Stimulated activated CD8-positive, alpha-beta memory T cell treated with anti-CD3 and anti-CD28 coated beads, Interleukin-12 subunit alpha, Interleukin-12 subunit beta, amount 100 ng/mL, for 24 hours (primary cell): ENCODE measurements around the gene MCF2L.

Experiments used
- DNase-seq: peaks from one replicate; pipeline ENCODE4 v3.0.0-alpha.2; 2020; ENCODE audit errors: extremely low read depth

MCF2L gene

DNA sequence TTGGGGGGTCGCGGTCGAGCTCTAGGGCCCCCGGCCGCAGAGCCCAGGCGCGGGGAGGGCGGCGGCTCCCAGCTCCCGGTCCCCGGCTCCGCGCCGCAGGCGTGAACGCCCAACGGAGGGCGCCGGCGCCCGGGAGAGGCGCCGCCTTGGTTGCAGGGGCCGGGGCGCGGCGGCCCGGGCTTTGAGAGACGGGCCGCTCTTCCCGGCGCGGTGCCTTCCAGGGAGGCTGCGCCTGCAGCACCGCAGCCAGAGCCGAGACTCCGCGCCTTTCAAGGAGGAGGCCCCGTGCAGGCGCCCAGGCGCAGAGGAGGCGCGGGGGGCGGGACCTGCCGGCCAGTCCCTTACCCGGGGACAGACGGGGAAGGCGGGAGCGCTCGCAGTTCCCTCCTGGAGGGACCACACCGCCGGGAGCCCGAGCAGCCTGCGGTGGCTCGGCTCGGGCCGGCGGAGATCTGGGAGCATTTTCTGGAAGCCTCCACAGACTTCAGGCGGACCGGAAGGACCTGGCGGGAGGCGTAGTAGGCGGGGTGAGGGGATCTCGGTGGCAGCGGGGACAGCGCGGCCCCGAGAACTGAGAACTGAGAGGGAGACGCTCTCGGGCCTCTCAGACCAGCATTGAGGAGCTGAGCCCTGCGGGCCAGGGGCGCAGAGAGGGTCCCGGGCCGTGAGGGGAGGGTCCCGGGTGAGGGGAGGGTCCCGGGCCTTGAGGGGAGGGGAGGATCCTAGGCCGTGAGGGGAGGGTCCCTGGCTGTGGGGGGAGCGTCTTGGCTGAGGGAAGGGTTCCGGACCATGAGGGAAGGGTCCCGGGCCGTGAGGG is 25.5 kb upstream of the MCF2L start:
- no peak for DNase-seq

DNA sequence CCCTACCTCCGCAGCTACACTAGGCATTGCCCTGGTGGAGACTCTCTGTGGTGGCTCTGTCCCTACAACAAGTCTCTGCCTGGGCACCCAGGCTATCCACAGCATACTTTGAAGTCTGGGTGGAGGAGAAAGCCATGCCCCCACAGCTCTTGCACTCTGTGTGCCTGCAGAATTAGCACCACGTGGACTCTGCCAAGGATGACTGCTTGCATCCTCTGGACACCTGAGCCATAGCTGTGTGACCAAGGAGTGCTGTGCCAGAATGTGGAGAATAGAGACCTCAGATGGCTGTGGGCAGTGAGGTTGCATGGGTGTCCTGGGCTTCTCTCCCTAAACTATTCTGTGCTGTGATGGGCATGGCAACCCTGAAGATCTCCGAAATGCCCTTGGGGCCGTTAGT is 21.2 kb upstream of the MCF2L start:
- DNase-seq, result no peak

DNA sequence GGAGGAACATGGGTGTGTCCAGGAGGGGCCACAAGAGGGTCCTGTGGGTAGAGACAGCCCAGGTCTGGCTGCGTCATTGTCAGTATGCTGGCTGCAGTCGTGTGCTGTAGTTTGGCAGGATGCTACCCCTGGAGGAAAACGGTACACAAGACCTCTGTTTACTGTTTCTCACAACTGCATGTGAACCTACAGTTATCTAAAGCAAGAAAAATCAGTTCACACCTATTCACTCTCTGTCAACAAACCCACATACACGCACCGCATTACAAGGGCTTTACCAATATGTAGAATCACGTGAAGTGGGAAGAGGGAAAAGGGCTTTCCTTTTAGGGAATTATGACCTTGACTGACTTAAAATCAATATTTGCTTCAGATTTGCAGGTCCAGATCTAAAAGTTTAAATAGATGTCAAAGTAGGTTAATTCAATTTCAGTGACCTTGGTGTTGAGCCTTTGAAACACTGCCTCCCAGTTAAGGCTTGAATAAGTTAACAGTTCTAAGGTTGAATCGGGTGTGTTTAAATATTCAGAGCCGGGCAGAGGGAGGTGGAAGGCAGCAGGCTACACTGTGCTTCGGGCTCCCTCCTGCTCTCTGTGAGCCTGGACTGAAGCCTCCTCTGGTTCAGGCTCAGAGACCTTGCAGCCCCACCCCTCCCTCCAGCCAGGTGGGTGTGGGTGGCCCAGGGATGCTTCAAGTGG is 17.2 kb upstream of the MCF2L start:
- DNase-seq, result no peak

DNA sequence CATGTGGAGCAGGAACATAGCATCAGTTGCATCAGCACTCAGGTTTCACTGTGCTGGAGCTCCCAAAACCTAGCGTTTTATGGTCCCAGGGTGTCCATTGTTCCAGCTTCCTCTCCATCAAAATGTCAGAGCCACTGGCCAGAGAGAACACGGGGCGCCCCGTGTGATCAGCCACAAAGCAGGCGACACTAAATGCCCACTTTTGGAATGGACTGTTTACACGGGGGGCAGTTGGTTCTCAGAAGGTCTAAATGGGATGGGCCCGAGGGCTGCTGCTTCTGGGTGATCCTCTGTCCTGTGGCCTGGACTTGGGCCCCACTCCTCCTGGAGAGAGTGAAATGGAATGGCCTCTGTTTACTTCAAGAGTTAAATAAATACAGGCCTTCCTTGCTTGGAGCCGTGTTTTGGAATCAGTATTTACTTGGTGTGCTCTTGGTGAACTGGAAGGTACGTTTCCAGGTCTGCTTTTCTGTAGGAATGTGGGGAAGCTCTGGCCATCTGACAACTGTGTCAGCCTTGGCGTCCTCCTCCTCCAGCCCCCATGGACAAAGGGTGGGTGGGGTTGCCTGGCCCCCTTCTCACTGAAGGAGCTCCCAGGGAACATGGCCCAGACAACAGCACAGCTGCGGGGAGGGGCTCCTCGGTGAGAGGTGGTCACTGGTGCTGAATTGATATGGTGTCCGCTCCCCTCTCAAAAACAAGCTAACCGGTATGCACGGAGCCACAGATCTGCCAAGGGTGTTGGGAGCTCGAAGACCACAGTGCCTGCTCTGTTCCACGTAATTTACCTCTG is 16.1 kb upstream of the MCF2L start:
- no peak for DNase-seq

DNA sequence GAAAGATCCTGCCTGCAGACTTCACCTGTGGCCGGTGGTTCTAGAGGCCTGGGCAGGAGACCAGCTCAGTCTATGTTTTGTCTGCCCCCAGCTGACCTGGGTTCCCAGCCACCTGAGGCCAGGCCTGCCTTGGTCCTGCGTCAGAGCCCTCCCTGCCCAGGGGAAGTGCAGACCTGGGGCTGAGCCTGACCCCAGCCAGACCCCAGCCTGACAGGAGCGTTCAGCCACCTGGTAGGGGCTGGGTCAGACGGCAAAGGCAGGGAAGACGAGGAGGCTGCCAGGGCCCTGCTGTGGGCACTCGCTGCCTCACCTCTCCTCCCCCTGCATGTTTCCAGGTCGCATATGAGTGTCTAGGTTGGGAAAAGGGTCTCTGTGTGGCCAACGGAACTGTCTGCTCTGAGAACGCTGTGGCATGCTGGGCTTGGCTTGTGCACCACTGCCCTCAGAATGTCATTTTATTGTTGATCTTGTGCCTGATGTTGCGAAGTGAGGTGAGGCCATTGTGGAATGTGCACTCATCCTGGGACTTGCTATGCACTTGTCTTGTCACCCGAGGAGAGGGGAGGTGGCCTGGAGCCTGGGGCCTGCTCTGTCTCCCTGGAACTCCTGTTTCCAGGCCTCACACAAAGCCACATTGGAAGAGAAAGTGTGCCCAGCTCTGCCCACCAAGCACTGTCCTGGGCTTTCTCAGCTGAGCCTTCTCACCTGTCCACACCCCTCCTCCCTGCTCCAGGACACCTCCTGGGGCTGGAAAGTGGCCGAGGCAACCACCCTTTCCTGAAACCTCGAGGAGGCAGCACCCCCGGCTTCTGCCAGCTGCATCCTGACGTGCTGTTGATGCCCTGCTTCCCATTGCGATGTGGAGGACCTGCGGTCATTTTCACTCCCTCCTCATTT is 15.2 kb upstream of the MCF2L start:
- no peak for DNase-seq

DNA sequence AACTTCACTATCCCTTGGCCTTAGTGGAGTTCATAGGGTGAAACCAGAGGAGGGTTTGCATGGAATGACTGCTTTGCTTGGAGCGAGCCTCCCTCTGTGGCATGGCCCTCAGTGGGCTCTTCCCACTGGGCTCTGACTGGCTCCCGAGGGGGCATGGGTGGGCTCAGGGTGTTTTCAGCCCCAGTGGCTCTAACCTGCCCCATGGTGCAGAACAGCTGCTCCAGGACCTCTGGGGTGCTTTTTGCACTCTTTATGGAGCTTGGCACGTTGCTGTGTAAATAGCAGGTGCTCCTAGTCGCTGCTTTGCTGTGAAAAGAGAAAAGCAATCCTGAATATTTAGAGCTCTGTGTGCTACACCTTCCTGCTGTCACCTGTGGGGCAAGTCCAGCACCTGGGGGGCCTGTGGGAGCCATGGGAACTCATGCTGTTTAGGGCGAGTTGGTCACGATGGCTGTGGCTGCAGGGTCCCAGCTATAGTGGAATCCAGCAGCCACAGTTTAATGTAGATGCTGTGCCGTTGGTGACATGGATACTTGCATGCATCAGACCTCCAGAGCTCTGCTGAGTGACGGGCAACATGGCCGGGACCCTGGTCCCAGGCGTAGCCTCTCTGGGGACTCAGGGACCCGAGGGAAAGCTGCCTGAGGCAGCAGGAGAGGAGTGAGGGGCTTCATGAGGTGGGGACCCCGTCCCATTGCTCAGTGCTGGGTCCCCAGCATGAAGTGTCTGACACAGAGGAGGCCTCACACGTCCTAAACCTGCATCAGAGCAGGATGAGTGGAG is 14.3 kb upstream of the MCF2L start:
- no peak for DNase-seq

DNA sequence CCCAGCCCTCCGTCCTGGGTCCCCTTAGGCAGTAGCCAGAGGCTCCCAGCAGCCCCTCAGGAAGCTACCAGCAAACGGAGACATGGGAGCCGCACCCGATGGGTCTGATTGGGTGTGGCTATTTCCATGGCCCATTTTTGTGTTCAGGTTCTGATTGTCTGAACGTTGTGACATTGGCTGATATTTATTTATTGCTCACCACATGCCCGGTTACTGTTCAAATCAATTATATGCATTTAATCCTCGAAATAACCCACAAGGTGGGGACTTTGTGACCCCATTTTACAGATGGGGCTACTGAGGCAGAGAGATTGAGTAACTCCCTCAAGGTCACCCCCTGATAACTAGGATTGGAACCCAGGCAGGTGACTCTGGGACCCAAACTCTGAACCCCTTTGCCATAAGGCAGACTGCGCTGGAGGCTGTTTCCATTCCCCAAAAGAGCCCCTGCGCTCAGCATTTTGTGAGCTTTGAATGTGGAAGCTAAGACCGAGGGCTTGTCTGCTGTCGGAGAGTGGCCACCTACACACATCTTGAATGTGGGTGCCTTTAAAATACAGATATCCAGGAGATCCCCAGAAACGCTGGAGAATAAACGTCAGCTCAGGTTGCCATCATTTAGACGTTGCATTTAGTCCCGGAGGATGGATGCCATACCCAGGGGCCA is 13.6 kb upstream of the MCF2L start:
- DNase-seq, result no peak

DNA sequence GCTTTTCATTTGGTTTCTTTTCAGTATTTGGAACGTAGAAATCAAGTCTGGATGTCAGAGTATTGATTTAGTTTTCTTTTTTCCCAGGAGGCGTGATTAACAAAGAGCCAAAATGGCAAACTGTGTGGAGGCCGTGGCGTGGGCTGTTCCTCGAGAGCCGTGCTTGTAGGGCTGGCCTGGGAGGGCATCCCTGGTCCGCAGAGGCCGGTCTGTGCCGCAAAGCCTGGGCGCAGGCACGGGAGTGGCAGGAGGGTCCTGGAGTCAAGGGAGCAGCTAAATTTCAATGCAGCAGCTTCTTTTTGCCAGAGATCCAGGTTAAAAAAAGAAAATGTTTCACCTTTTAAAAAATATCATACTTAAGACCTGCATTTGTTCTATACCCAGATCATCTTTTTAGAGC is 13.1 kb upstream of the MCF2L start:
- no peak for DNase-seq

DNA sequence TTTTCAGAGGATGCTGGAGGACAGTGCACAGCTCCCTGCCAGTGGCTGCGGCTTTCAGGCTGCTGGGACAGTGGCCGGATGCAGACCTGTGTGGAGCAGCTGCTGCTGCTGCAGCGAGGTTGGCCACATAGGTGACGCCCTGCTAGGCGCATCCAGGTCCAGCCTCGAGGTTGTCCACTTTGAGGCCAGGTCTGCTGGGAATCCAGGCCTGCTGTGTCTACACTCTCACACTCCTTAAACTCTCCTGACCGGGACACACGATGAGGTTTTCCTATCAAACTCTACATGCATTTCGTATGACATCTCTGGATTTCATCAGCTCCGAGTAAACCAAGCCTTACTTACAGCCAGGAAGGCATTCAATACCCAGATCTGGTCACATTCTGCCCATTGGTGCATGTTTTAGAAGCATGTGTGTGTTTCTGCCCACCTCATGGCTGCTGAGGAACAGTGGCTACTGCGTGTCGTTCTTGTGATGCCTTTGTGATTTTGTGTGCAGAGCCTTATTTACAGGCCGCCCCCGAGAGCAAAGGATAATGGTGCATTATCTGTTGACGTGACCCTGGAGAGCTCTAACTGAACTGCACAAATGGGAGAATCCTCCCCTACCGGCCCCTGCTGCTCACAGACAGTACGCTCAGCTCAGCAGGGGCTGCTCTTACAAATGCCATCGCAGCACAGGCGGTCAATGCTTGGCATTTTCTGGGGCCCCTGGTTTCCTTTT is 12.3 kb upstream of the MCF2L start:
- DNase-seq, result no peak

DNA sequence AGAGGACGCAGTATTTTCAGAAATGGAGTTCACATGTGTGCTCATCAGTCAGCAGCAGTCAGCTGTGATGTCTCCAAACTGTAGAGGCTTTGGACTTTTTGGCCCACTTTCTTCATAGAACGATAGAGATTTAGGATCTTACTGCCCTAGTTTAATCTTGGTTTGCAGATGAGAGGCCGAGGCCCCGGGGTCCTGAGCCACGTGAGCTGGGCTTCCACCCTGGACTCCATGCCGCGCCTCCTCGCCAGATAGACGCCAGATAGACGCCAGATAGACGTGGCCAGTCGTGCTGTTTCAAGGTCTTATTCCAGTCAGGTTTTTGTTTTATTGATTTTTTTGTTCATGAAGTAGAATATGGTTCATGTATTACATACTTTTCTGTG is 11.7 kb upstream of the MCF2L start:
- DNase-seq, result no peak

DNA sequence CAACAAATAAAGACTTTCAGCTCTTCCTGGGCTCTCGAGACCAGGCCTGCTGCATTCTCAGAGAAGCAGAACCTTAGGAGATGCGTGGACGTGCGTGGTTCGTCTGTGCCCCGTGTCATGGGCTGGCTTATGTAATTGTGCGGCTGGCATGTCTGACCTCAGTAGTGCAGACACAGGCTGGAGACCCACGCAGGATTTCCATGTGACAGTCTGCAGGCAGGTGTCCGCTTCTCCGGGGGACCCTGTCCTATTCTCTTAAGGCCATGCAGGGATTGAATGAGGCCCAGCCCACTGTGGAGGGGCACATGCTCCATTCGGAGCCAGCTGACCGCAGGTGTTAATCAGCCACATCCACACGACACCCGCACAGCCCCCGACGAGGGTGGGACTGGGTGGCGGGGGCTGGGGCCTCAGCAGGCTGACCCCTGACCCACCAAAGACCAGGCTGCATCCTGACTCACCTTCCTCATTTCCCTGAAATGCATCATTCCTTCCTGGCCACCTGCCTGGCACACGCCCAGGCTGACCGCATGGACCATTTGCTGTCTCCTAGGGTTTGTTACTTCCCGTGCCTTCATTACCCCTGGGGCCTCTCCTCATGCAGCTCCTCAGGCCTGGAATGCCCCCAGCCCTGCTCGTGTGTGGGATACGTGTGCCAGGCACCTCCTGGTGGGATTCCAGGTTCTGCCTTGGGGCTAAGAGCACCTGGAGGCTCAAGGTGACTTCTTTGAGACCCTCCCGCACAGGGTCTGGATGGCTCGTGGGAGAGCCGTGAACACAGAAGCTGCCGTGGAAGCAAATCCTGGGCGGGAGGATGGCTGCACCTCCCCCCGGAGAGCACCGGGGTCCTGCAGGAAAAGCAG is 10.7 kb upstream of the MCF2L start:
- no peak for DNase-seq

DNA sequence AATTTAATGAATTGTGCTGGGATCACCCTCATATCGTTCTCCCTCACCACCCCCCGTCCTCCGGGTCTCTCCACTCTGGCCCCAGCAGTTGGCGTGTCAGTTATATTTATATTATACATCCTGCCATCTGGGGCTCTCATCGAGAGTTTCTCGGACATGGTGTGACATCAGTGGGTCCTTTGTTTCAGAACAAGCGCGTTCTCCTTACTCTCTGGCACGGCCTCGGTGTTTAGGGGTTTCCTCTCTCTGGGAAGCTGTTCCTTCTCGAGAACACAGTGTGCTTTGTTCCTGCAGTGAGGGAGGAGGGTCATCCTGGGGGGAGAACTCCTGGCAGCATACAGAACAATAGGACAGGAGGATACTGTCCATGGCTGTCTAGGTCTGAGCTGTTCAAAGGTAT is 9.8 kb upstream of the MCF2L start:
- DNase-seq, result no peak

DNA sequence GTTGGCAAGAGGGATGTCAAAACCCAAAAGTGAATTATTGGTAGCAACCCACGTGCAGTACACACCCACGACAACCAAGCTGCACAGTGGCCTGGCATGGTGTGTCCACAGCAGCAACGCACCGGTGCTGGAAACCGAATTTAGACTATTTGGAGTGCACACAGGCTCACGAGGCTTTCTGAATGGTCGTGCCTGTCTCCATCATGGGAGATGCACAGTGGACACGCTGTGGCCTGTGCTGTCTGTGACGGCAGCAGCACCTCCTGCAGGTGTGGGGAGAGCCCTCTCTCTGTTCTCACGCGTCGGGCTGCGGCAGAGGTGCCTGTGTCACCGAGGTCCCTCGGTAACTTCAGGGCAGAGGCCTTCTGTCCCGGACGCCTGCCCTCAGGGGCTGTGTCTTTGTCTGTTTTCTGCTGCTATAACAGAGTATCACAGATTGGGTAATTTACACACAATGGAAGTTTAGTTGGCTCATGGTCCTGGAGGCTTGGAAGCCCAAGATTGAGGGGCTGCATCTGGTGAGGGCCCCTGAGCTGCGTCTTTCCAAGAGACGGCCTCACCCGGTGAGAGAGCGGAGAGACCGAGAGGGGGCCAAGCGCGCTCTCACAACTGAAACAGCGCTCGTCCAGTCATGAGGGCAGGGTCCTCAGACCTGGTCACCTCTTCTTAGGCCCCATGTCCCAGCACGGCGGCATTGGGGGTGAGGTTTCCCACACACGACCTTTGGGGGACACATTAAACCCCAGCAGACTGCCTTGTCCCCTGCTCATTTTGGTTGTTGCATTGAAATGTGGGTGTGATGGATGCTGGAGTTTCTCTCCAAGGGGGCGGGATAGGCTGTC is 9.1 kb upstream of the MCF2L start:
- no peak for DNase-seq

DNA sequence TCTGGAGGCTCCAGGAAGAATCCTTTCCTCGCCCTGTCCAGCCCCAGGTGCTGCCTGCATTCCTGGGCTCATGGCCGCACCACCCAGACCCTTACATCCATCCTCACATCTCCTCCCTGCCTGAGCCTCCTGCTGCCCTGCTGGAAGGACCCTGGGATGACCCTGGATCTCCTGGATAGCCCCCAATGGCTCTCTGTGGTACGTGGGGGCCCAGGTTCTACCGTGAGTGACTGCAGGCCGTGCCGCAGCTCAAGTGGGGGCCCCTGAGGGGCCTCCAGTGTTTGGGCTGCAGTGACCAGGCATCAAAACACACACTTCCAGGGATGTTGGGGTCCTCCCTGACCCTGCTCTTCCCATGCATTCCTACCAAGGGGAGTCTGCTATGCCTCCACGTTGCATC is 8.3 kb upstream of the MCF2L start:
- DNase-seq, result no peak

DNA sequence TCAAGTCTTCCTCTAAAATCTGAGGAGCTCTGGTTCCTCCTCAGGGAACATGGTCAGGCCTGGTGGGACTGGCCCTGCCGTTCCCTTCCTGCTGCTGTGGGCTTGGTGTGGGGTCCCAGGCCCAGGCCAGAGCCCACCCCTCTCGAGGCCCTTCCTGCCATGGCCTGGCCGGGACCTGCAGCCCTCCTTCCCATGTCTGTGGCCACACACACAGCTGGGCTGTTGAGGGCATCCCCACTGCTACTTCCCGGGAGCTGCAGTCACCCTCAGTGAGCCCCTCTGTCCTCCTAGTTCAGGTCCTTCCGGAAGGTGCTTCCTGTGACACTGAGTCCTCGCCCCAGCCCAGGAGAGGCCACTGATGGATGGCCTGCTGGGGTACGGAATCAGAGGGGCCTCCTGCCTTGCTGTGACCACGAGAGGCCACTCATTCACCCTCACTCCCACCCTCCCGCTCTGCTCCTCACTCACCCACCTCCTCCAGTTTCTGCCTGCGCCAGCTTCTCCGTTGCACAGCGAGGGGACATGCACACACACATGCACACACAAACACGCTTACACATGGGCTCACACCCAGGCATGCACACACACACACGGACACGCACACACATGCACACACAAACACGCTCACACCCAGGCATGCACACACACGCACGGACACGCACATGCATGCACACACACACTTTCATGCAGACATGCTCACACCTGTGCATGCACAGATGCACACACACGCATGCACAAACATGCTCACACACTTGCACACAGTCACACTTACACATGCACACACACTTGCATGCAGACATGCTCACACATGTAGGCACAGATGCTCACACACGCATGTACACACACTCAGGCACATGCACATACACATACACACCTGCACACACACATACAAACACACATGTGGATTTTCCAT is 7.3 kb upstream of the MCF2L start:
- DNase-seq, result no peak

DNA sequence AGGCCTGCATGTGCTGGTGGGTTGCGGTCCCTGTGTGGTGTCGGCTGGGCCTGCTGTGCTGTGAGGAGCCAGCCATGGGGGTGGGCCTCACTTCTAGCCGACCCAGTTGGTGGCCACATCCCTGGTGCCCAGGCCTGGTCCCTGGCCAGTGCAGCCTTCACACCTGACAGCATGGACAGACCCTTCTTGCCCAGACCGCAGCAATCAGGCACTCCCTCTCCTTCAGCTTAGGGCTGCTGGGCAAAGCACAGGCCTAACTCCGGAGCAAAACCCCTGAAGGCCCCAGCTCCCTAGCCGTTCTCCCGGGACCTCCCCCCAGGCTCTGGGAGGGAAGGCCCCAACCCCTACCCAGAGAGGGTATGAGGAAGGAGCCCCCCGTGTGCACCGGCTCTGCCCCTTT is 6.6 kb upstream of the MCF2L start:
- DNase-seq, result no peak
